Measurements from ENCODE around the gene FOXRED2. TPM values are rescaled to one million over a fixed set of nuclear protein-coding genes. Genes with fewer than 3 reads are reported as not detected.
"Not testable (repeated sequence)": the region's sequence is repeated elsewhere in the genome, so short reads cannot be mapped to it uniquely, and the experiment has no call there.

FOXRED2 gene
- polyA plus RNA-seq, 4 donors: 23.0 to 28.4 (median 26.2) TPM

- not testable (repeated sequence) for DNase-seq (ENCODE audit: low read depth in 4 of 4, low spot score in 2 of 4)
Observed at GRCh38 chr22:36452978-36453607, 53.7 kb downstream of the FOXRED2 start.

- DNase-seq (ENCODE audit: low read depth in 4 of 4, low spot score in 2 of 4): no peak
Observed at GRCh38 chr22:36452250-36452977, 54.4 kb downstream of the FOXRED2 start.

- DNase-seq (ENCODE audit: low read depth in 4 of 4, low spot score in 2 of 4): not testable (repeated sequence)
Observed at GRCh38 chr22:36450923-36451322, 55.9 kb downstream of the FOXRED2 start.

- DNase-seq (ENCODE audit: low read depth in 4 of 4, low spot score in 2 of 4): no peak
Observed at GRCh38 chr22:36449596-36450175, 57.2 kb downstream of the FOXRED2 start.

- no peak for DNase-seq (ENCODE audit: low read depth in 4 of 4, low spot score in 2 of 4)
Observed at GRCh38 chr22:36447632-36448031, 59.2 kb downstream of the FOXRED2 start.

- DNase-seq (ENCODE audit: low read depth in 4 of 4, low spot score in 2 of 4): no peak
Observed at GRCh38 chr22:36445158-36445668, 61.6 kb downstream of the FOXRED2 start.

GRCh38 chr22:36443198-36443770 is 63.6 kb downstream of the FOXRED2 start:
- DNase-seq (ENCODE audit: low read depth in 4 of 4, low spot score in 2 of 4): no peak

GRCh38 chr22:36442506-36443197 is 64.2 kb downstream of the FOXRED2 start:
- DNase-seq (ENCODE audit: low read depth in 4 of 4, low spot score in 2 of 4): no peak

GRCh38 chr22:36440429-36441002 is 66.3 kb downstream of the FOXRED2 start:
- no peak for DNase-seq (ENCODE audit: low read depth in 4 of 4, low spot score in 2 of 4)

GRCh38 chr22:36439481-36440271 is 67.2 kb downstream of the FOXRED2 start:
- DNase-seq (ENCODE audit: low read depth in 4 of 4, low spot score in 2 of 4): no peak

Other genes starting within 250 kb of the FOXRED2 start
- gene MYH9, start 119.1 kb downstream of the FOXRED2 start, polyA plus RNA-seq (ENCODE audit: insufficient read length in 4 of 4): 100 to 1,000 TPM; 261 to 310 (median 285) TPM
- gene TXN2, start 25.4 kb downstream of the FOXRED2 start, polyA plus RNA-seq (ENCODE audit: insufficient read length in 4 of 4): 100 to 1,000 TPM; 112 to 147 (median 130) TPM
- gene EIF3D, start 22.1 kb upstream of the FOXRED2 start, polyA plus RNA-seq (ENCODE audit: insufficient read length in 4 of 4): 100 to 1,000 TPM; 252 to 316 (median 280) TPM
- gene CACNG2, start 196.7 kb upstream of the FOXRED2 start, polyA plus RNA-seq (ENCODE audit: insufficient read length in 4 of 4): not detected